ENCODE measurements around the gene GOLGA8S.
"Not testable (repeated sequence)": the region's sequence is repeated elsewhere in the genome, so short reads cannot be mapped to it uniquely, and the experiment has no call there.

Gene GOLGA8S, protein sequence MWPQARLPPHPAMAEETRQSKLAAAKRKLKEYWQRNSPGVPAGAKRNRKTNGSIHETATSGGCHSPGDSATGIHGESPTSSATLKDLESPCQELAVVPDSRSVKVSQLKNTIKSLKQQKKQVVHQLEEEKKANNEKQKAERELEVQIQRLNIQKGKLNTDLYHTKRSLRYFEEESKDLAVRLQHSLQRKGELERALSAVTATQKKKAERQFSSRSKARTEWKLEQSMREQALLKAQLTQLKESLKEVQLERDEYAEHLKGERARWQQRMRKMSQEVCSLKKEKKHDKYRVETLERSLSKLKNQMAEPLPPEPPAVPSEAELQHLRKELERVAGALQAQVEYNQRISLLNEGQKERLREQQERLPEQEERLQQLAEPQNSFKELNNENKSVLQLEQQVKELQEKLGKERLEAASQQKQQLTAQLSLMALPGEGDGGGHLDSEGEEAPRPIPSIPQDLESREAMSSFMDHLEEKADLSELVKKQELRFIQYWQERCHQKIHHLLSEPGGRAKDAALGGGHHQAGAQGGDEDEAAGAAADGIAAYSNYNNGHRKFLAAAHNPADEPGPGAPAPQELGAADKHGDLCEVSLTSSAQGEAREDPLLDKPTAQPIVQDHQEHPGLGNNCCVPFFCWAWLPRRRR

DNA sequence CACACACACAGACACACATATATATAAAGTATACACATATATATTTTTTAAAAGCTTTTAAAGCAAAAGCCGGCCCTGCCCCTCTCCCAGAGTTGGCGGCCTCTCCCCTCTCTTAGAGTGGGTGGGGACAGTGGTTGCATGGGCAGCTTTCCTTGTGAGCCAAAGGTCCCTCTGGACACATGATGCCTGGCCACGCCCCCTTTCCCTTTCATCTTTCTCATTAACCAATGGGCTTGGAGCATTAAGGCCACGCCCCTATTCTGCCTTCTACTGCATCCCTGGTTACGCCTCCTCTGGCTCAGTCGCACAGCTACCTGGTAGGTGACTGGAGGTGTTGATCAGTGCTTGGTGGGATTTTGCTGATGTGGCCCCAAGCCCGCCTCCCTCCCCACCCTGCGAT, at the start of gene GOLGA8S:
Gene GOLGA8S (plus strand): TSS at position 301 of the 400 bp plus-strand sequence. CDS start 62 bp downstream, at position 363.
- not testable (repeated sequence) for DNase-seq

DNA sequence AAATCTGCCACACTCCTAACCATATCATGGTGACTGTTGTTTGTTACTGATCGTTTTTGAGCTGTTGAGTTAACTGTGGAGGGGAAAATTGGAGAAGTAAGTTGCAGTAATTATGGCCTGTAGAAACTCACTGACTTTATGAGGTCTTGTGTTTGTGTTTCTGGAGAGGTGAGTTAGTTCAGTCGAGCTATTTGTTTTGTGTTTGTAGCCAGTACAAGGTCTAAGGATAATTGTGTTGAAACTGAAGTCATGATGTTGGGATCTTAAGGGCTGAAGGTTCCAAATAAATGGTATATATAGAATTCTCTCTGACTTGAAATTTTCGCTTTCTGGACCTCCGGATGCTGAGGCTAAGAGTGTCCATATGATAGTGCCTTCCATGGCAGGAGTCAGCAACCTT, 49.7 kb upstream of the GOLGA8S start:
- DNase-seq: not testable (repeated sequence)

DNA sequence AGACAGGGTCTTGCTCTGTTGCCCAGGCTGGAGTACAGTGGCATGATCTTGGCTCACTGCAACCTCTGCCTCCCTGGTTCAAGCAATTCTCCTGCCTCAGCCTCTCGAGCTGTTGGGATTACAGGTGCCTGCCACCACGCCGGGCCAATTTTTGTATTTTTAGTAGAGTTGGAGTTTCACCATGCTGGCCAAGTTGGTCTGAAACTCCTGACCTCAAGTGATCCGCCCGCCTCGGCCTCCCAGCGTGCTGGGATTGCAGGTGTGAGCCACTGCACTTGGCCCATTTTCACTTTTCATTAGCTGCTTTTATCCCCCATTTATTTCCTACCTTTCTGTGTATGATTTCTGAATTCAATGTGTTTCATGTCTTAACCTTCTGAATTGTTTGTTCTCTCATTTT, 48.6 kb upstream of the GOLGA8S start:
- not testable (repeated sequence) for DNase-seq

DNA sequence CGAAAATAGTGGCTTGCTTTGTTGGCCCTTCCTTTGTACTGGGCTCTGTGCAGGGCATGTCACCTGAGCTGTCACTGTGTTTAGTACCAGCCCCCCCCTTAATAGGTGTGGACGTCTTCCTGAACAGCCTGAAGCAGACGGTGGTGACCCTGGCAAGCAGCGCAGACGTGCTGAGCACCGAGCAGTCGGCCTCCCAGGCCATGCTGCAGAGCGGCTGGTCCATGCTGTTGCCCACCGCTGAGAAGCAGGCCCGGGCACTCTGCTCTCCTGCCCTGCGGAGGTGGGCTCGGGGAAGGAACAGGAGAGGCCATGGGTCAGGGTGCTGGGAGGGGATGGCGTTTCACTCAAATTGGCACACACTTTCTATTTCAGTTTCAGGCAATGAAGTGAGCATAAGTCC, 43.3 kb upstream of the GOLGA8S start:
- DNase-seq: not testable (repeated sequence)

DNA sequence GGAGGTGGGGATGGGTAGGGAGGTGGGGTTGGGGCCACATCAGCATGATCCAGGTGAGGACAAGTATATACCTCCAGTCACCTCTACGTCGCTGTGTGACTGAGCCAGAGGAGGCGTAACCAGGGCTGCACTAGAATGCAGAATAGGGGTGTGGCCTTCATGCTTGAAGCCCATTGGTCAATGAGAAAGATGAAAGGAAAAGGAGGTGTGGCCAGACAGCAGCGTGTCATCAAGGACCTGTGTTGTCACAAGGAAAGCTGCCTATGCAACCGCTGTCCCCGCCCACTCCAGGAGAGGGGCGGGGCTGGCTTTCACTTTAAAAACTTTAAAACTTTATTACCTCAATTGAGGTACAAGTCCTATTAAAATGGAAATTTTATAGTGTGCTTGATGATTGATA, 20.5 kb upstream of the GOLGA8S start, which contains the start of gene GOLGA6L26:
Gene GOLGA6L26 (minus strand): TSS at position 101 of the 400 bp plus-strand sequence. CDS start 61 bp downstream, at position 40.
- not testable (repeated sequence) for DNase-seq

DNA sequence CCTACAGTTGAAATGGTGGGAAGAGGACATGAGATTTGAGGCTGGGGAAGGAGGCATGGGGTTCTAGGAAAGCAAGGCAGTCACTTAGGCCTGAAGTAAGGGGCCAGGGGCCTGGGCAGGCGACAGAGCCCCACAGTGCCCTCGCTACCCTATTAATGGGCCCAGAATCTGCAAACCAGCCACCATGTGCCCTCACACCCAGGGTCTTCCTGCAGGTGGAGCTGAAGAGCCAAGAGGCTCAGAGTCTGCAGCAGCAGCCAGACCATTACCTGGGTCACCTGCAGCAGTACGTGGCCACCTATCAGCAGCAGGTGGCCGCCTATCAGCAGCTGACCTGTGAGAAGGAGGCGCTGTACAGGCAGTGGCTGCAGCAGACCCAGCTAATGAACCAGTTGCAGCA, 8.1 kb downstream of the GOLGA8S start:
- not testable (repeated sequence) for DNase-seq

DNA sequence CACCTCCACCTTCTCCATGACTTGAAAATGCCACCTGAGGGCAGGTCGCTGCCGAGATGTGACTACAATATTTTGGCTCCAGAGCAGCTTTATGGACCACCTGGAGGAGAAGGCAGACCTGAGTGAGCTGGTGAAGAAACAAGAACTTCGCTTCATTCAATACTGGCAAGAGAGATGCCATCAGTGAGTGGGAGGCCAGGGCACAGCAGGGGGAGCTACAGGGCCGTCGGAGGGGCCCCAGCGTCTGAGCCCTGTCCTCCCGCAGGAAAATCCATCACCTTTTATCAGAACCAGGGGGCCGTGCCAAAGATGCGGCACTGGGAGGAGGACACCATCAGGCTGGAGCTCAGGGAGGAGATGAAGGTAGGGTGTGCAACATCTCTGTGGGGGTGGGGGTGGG, 9.7 kb downstream of the GOLGA8S start:
- not testable (repeated sequence) for DNase-seq

DNA sequence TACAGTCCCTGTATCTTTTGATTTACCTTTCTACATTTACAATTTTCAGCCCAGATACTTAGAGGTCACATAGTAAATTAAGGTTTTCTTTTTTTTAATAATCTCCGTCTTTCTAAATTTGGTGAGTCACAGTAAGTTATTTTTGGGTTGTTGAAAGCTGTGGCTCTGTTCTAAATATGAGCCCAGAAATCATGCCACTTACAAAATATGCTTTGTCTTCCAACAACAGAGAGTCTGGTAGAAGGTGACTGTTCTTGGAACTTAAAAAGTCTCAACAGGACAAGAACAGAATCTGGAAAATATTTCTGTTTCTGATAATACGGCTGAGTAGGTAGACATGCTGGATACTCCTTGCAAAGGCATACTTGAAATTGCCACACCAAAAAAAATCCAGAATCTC, 16.0 kb downstream of the GOLGA8S start:
- DNase-seq: no peak

DNA sequence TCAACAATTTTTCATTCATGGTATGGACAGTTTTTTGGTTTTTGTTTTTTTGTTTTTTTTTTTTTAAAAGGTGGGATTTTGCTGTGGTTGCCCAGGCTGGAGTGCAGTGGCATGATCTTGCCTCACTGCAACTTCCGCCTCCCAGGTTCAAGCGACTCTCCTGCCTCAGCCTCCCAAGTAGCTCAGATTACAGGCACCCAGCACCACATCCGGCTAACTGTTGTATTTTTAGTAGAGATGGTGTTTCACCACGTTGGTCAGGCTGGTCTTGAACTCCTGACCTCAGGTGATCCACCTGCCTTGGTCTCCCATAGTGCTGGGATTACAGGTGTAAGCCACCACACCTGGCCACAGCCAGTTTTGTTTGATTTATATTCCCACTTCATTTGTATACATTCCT, 16.6 kb downstream of the GOLGA8S start:
- DNase-seq: not testable (repeated sequence)

DNA sequence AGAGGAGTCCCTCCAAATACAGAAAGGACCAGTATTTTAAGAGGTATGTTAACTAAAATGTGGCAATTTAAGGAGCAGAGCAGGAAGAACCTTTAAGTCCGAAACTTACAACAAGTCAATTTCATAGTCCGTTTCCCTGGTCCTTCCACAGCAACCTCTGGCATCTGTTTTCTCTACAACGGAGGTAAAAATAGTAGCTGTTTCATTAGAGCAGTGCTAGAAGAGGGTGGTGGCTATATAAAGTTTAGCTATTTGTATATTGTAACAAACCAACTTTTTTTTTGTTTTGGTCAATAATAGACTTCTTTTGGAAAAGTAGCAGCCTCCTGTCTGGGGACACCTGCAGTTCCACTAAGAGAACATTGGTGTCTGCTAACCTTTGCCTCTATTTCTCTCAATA, 17.3 kb downstream of the GOLGA8S start:
- DNase-seq: not testable (repeated sequence)

DNA sequence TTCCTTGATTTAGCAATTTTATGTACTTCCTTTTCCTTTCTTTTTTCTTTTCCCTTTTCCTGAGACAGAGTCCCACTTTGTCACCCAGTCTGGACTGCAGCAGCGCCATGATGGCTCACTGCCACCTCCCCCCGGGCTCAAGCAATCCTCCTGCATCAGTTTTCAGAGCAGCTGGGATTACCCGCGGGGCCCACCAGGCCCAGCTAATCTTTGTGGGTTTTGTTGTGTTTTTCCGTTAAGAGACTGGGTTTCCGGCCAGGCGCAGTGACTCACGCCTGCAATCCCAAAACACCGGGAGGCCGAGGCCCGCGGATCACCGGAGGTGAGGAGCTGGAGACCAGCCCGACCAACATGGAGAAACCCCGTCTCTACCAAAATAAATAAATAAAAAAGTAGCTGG, 17.7 kb downstream of the GOLGA8S start:
- DNase-seq: no peak

DNA sequence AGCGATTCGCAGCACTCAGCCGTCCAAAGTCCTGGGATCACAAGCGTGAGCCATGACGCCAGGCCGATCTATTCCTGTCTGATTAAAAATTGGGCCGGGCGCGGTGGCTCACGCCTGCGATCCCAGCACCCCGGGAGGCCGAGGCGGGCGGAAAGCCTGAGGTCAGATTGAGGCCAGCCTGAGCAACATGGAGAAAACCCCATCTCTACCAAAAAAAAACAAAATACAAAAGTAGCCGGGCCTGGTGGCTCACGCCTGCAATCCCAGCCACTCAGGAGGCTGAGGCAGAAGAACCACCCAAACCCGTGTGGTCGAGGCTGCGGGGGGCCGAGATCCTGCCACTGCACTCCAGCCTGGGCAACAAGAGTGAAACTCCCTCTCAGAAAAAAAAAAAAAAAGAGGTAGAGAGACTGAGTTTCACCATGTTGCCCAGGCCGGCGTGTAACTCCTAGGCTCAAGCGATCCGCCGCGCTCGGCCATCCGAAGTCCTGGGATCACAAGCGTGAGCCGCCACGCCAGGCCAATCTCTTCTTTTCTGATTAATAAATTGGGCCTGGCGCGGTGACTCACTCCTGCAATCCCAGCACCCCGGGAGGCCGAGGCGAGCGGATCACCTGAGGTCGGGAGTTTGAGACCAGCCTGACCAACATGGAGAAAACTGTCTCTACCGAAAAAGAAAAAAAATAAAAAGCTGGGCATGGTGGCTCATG, 18.5 kb downstream of the GOLGA8S start:
- DNase-seq: not testable (repeated sequence)

DNA sequence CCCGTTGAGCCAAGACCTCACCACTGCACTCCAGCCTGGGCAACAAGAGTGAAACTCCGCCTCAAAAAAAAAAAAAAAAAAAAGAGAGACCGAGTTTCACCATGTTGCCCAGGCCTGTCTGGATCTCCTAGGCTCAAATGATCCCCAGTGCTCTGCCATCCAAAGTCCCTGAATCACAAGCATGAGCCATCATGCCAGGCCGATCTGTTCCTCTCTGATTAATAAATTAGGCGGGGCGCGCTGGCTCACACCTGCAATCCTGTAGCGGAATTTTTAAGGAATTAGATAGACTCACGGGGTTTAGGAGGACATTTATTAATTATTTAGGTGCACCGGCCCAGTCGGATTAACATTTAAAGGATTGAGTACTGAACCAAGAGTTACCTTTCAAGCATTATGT, 19.7 kb downstream of the GOLGA8S start:
- DNase-seq: not testable (repeated sequence)

DNA sequence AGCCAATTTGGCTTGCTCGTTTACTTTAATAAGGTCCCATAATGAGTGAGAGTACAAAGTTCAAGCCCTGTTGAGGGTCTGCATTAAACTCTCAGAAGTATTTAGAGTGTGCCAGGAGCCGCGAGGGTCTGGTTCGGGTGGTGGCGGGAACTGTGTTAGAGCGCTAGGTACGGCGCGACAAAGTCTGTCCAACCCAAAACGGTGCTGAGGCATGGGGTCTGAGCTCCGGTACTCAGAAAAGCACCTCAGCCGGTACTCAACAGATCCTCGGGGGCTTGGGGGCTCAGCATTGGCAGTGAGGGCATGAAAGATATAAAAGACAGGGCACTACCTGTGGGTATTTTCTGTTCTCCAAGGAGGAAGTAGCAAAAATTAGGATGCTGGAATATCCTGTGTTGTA, 24.4 kb downstream of the GOLGA8S start:
- not testable (repeated sequence) for DNase-seq

DNA sequence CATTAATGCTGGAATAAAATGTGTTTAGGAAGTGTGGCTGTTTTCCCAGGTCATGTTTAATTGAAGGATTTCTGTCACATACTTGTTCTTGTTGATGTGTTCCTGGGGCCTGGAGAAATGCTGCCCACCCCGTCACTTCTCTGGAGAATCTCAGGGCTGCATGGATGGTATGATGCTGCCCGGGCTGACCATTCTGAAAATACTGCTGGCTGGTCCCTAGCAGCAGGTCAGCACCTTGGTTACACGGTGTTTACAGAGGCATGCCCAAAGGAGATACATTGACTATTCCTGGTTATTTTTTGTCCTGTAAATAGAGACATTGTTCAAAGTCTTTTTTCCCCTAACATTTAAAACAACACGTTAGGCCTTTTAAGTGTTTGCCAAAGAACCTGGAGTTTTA, 26.2 kb downstream of the GOLGA8S start:
- DNase-seq: not testable (repeated sequence)

DNA sequence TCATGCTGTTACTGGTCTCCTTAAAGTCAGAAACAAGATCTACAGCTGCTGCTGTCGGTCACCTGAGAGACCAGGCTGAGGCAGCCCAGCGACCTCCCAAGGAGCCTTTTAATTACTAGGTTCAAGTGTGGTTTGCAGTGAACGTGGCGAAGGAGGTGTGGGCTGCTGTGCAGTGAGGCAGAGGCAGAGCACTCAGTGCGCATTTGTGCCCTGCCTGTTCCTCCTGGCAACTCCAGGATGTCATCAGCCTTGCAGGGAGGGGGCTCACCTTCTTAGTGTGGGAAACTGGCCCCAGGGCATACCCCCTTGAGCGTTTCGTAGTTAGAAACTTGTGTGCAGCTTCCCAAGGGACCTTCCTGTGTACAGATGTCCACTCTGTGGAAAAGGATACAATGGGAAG, 26.6 kb downstream of the GOLGA8S start:
- DNase-seq: not testable (repeated sequence)

DNA sequence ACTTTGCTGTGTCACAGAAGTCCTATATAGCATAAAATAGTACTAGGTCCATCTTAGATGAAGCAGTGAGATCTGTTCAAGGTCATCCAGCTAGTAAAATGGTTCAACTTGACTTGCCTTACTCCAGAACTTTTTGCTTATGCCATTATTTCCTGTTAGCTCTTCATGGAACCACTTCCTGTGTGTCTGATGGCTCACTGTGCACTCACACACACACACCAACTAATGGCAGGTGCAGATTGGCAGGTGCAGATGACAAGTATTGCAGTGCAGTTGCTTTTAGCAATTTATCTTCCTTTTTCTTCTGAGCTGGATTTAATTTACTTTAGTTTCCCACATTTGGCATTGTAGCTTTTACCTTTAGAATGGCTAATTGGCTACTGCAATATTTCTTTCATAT, 29.8 kb downstream of the GOLGA8S start:
- no peak for DNase-seq

DNA sequence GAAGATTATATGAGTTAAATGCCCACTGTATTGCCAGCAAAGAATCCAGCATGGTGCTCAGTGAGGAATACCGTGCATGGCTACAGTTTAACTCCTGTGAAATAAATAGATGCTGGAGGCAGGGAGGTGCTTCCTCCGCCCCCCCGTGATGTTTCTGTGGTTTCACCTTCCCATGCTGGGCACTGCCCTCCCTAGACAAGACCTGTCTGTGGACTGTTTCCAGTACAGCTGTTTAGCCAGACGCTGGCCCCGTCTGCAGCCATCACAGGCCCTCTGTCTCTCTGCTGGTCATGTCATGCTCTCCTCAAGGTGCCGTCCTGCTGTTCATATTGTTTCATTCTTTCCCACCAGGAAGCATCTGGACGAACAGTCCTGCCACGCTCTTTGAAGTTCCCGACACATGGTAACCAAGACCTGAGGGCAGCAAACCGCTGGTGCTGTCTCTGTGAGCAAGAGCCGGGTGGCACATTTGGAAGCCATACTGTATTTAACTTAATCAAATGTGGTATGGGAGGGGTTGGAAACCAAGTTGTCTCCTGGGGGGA, 31.4 kb downstream of the GOLGA8S start:
- DNase-seq: no peak

DNA sequence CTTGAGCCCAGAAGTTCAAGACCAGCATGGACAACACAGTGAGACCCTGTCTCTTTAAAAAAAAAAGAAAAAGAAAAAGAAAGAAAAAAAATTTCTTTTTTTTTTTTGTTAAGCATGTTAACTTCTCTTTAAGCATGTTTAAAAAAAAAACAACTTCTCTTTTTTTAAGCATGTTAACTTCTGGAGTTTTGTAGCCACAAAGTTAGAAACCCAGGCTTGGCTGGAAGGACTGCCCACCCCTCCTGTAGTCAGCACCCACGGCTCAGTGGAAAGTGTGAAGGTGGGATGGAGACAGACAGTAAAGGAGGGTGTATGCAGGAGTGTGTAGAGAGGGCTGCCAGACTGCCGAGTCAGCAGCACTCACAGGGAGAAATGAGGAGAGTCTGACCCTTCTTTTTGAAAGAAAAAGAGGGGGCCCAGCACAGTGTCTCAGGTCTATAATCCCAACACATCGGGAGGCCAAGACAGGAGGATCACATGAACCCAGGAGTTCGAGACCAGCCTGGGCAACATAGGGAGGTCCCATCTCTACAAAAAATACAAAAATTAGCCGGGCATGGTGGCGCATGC, 33.2 kb downstream of the GOLGA8S start:
- no peak for DNase-seq

DNA sequence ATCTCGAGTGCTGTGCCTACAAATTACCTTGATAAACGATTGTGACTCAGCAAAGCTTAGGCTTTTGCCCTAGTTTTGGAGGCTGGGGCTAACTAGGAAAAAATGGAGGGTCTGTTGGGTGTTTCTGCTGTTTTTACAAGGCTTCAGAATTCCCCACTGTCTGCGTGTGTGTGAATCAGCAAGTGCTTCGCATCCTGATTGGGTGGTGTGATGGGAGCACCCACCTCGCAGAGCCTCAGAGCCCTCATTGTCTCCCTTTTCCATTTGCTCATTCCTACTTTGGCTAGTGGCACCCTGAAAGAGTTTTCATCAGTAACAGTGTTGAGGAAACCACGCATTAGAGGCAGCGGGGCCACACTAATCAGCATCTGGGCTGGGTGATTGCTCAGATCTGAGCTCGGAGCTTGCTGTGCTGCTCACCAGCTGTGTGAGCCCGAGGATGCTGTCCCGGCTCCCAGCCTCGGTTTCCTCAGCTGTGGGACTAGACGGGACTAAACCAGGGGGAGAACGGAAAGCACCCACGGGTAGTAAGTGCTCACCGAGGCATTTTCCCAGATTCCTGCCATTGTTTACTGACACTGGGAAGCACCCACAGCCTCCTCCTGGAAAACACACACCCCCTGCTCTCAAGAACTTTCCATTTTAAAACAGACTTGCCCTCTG, 40.6 kb downstream of the GOLGA8S start:
- DNase-seq: no peak

DNA sequence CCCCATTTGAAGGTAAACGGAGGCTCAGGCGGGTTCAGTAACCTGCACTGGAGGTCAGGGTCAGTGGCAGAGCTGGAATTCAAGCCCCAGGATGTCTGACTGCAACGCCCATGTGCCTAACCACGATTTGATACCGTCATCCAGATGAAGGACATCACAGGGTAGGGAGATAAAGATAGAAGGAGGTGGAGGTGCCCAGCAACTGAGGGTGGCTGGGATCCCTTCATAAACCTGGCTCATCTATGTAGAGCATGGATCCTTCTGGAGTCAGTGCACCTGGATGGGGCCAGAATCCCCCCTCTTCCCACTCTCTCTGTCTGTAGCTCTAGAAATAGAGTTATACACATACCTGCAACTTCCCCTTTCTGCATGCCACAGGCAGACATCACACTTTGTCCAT, 41.3 kb downstream of the GOLGA8S start:
- no peak for DNase-seq

DNA sequence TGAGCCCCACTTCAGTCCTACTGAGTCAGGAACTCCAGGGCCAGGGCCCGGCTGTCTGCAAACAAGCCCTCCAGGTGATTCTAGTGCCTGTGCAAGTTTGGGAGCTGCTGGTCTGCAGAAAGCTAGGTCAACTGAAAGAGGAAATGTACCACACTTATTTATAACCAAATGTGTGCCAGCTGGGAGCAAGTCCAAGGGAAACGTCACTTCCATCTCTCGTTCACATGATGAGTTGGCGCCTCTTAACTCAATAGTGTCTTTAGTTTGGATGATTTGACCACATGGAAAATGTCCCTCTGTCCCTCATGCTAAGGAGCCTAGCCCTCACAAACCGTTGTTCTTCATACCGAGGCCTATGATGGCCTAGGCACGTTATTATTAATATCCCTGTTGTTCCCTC, 43.2 kb downstream of the GOLGA8S start:
- no peak for DNase-seq

Data from activated CD4-positive, alpha-beta T cell treated with anti-CD3 and anti-CD28 coated beads, Interleukin-2, amount 50 U/mL, for 48 hours (primary cell).